Measurements from ENCODE around the gene CCRL2.

GRCh38 chr3:46414739-46415138, 7.7 kb downstream of the CCRL2 start:
- TF ChIP-seq CTCF (IDR thresholded peaks at IDR 0.05), result no peak
- TF ChIP-seq POLR2A (IDR thresholded peaks at IDR 0.05), result no peak
